GM12878 (cell line): ENCODE measurements around the gene CCDC87. TPM values are rescaled to one million over a fixed set of nuclear protein-coding genes. Genes with fewer than 3 reads are reported as not detected.
"Not testable (repeated sequence)": the region's sequence is repeated elsewhere in the genome, so short reads cannot be mapped to it uniquely, and the experiment has no call there.

Experiments used
- ATAC-seq: fragments of 200-7000 bp; cut with Tn5 transposase; 3 replicates; pipeline ENCODE4 v1.9.1; 2020; ENCODE audit warnings: mild to moderate bottlenecking, moderate library complexity
- BruUV-seq: library from RNA; stranded (reverse); fragments of 400-500 nt; replicated peaks from 2 replicates; lab custom pipeline; 2021; lab: Mats Ljungman, UMichigan
- CTCF ChIA-PET: fragments of 300-600 bp; sonication (Branson Sonifier 250); formaldehyde crosslinking; extraction: SDS; loops from one replicate; lab custom pipeline; 2021; ENCODE audit warnings: inconsistent platforms; lab: Yijun Ruan, JAX
- POLR2A ChIA-PET: fragments of 350-600 bp; formaldehyde crosslinking; extraction: SDS; loops from one replicate; lab custom pipeline; 2021; ENCODE audit warnings: inconsistent platforms; lab: Charles Lee
- RAD21 ChIA-PET: fragments of 300-600 bp; sonication (Branson Sonifier 250); formaldehyde crosslinking; loops from one replicate; lab custom pipeline; 2023; ENCODE audit warnings: antibody characterized with exemption; ENCODE audit not compliant: unreplicated experiment; lab: Charles Lee
- SMC1A ChIA-PET: fragments of 300-600 bp; sonication (Branson Sonifier 250); formaldehyde crosslinking; loops from one replicate; lab custom pipeline; 2023; ENCODE audit not compliant: unreplicated experiment, uncharacterized antibody; lab: Charles Lee
- DNase-seq: peaks from one replicate; pipeline ENCODE4 v3.0.0-alpha.2; 2011; ENCODE audit warnings: low read depth, low spot score
- FAIRE-seq: peaks from 3 replicates; lab custom pipeline; 2011; peaks lifted over from hg19 to GRCh38; lab: Jason Lieb, UNC
- H2AFZ ChIP-seq: 2 replicates; pipeline ENCODE4 v1.6.0; 2011; ENCODE audit warnings: low read depth, low read length, control low read depth; ENCODE audit not compliant: control insufficient read depth
- H3K27ac ChIP-seq: 2 replicates; pipeline ENCODE4 v1.5.1; 2011; ENCODE audit warnings: control low read depth; ENCODE audit not compliant: control insufficient read depth, insufficient read depth
- H3K27me3 ChIP-seq, 2 experiments: replicated peaks in 1 of 2; 2 replicates each; pipeline versions ENCODE4 v1.6.0 to v1.6.1; 2011; ENCODE audit warnings: low read length in 1 of 2; ENCODE audit not compliant: control insufficient read depth in 2 of 2, insufficient read depth in 2 of 2
- H3K36me3 ChIP-seq, 2 experiments: 2 replicates each; pipeline ENCODE4 v1.5.1; 2011; ENCODE audit warnings: low read length in 1 of 2; ENCODE audit not compliant: control insufficient read depth in 2 of 2, insufficient read depth in 2 of 2
- H3K4me1 ChIP-seq: 2 replicates; pipeline ENCODE4 v1.6.1; 2011; ENCODE audit warnings: mild to moderate bottlenecking, low read length, moderate library complexity, mixed read lengths; ENCODE audit not compliant: control insufficient read depth, insufficient read depth
- H3K4me2 ChIP-seq: 2 replicates; pipeline ENCODE4 v1.6.0; 2011; ENCODE audit warnings: control low read depth; ENCODE audit not compliant: control insufficient read depth, insufficient read depth
- H3K4me3 ChIP-seq: fragments of 200-600 bp; sonication (generic); 2 replicates; pipeline ENCODE4 v1.5.1; 2016
- H3K79me2 ChIP-seq: 2 replicates; pipeline ENCODE4 v1.6.0; 2011; ENCODE audit warnings: low read length; ENCODE audit not compliant: control insufficient read depth, insufficient read depth
- H3K9ac ChIP-seq: 2 replicates; pipeline ENCODE4 v1.8.0; 2011; ENCODE audit warnings: low read length, control low read depth, mixed read lengths; ENCODE audit not compliant: control insufficient read depth, insufficient read depth
- H3K9me3 ChIP-seq: replicated peaks from 3 replicates; pipeline ENCODE4 v1.5.1; 2011; ENCODE audit warnings: mild to moderate bottlenecking, low read length; ENCODE audit not compliant: control insufficient read depth, insufficient read depth
- H4K20me1 ChIP-seq: 2 replicates; pipeline ENCODE4 v1.6.0; 2011; ENCODE audit not compliant: control insufficient read depth, insufficient read depth
- CBX5 ChIP-seq: sonication (generic); IDR thresholded peaks from 2 replicates; pipeline ENCODE4 v1.6.1; 2016; ENCODE audit warnings: low read depth, moderate library complexity, mild to moderate bottlenecking, inconsistent platforms
- ELK1 ChIP-seq: IDR thresholded peaks from 2 replicates; pipeline ENCODE4 v1.6.1; 2012; ENCODE audit warnings: low read depth, low read length, improper control_type of control experiment
- KLF5 ChIP-seq: fragments of 450-650 bp; IDR thresholded peaks from 2 replicates; pipeline ENCODE4 v1.6.1; 2014; ENCODE audit warnings: mild to moderate bottlenecking; ENCODE audit not compliant: partially characterized antibody
- PAX5 ChIP-seq: IDR thresholded peaks from 2 replicates; pipeline ENCODE4 v1.6.1; 2011; ENCODE audit warnings: low read depth, low read length, borderline replicate concordance
- RFX5 ChIP-seq: IDR thresholded peaks from 2 replicates; pipeline ENCODE4 v1.6.1; 2011; ENCODE audit warnings: low read depth, low read length, improper control_type of control experiment
- SMAD1 ChIP-seq: fragments of 450-650 bp; IDR thresholded peaks from 2 replicates; pipeline ENCODE4 v1.6.1; 2018; ENCODE audit warnings: mild to moderate bottlenecking, low read depth; ENCODE audit not compliant: partially characterized antibody
- WGBS: methylation state at CpG from one replicate; pipeline ENCODE4 v1.1.6; 2016; ENCODE audit warnings: low lambda C conversion rate; ENCODE audit not compliant: insufficient replicate concordance, insufficient coverage; ENCODE audit errors: missing lambda C conversion rate; 5-methylcytosine and 5-hydroxymethylcytosine counted together
- in situ Hi-C: fragments of 300-500 bp; cut with MboI; formaldehyde crosslinking; loops from 9 replicates; pipeline ENCODE4 v1.14.3; 2018; ENCODE audit warnings: mixed read lengths
- intact Hi-C: fragments of 100-400 bp; cut with micrococcal nuclease; formaldehyde crosslinking; loops from one replicate; pipeline ENCODE4 v1.14.2; 2022; ENCODE audit not compliant: unreplicated experiment
- polyA plus RNA-seq, 11 experiments: library from polyadenylated mRNA; depleted of rRNA in 4 of 11; unstranded in 6 of 11; stranded (reverse) in 5 of 11; fragments of >200 nt; fragmentation: Nextera tagmentation in 4 of 11; fragmentation: Illumina TruSeq in 1 of 11; extraction: Ambion mirVana in 4 of 11; extraction: Trizol in 1 of 11; gene quantifications; 1 replicate in 1 of 11; 2 replicates in 10 of 11; pipeline versions ENCODE4 v1.2.1 to v1.2.3, GENCODE V29; 2011 to 2016; ENCODE audit warnings: inconsistent platforms in 2 of 11, missing spikeins in 2 of 11, low read depth in 1 of 11
- total RNA-seq, 4 experiments: library from RNA; depleted of rRNA in 3 of 4; stranded (reverse); fragments of >200 nt in 3 of 4; fragmentation: Illumina TruSeq in 1 of 4; extraction: Trizol in 1 of 4; gene quantifications; 2 replicates each; pipeline versions ENCODE4 v1.2.1 to v1.2.3, GENCODE V29; 2013 to 2021

CCDC87 gene
- total and polyA plus RNA-seq, 10 of the 15 experiments (the other 5 are each of a cell fraction or from before 2014, with no cell fraction given): 0.02 to 0.17 (median 0.09) TPM; not detected in 3

DNA sequence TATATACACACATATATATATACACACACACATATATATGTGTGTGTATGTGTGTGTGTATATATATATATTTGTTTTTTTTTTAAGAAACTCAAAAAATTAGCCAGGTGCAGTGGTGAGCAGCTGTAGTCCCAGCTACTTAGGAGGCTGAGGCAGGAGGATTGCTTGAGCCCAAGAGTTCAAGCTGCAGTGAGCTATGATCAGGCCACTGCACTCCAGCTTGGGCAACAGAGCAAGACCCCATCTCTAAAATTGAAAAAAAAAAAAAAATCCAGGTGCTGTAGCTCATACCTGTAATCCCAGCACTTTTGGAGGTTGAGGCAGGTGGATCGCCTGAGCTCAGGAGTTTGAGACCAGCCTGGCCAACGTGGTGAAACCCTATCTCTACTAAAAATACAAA lies 3.5 kb downstream of the CCDC87 start:
- ChIA-PET CTCF (interaction anchor here (0.6 to 1.3 kb wide), 2 partner anchors 30 to 153 kb away, joined by 3 read pairs; no protein-coding TSS in a partner anchor), POLR2A (interaction anchor here (1.5 to 6.8 kb wide), 2 partner anchors 23 to 88 kb away, joined by 3 to 26 read pairs; partner anchors contain the start of gene RBM4B), SMC1A (interaction anchor here (1.0 to 2.1 kb wide), 2 partner anchors 11 to 89 kb away, joined by 3 to 8 read pairs; partner anchors contain the start of gene RBM4B), RAD21 (interaction anchor here (0.7 kb wide), 1 partner anchor 49 kb away, joined by 3 read pairs; the partner anchor contains the start of gene RBM4)
- DNase-seq, H3K4me2 ChIP-seq, H3K36me3 ChIP-seq, FAIRE-seq, in situ Hi-C loops, H3K4me3 ChIP-seq, H2AFZ ChIP-seq, intact Hi-C loops, H3K27ac ChIP-seq, H4K20me1 ChIP-seq, H3K4me1 ChIP-seq, H3K79me2 ChIP-seq, H3K9ac ChIP-seq, H3K9me3 ChIP-seq, BruUV-seq, H3K27me3 ChIP-seq, ATAC-seq: not testable (repeated sequence)
- 47% methylated on average over 2 of the region's 2 CpGs for WGBS

GRCh38 chr11:66586136-66586535 lies 6.7 kb downstream of the CCDC87 start:
- TF ChIP-seq KLF5 (no peak), SMAD1 (no peak), PAX5 (no peak), ELK1 (no peak), CBX5 (no peak), RFX5 (no peak)
- H3K79me2 ChIP-seq: no peaks in the 10 kb centered on the region
- H3K4me3 ChIP-seq: no peak overlapping the region
- H2AFZ ChIP-seq: no peak overlapping the region
- H3K27ac ChIP-seq: no peak overlapping the region
- no TSS peak for BruUV-seq
- no peaks in the 10 kb centered on the region for H4K20me1 ChIP-seq
- DNase-seq (no peak), FAIRE-seq (no peak), ATAC-seq (no peak)
- ChIA-PET RAD21 (interaction anchor here (0.9 kb wide), 1 partner anchor 52 kb away, joined by 3 read pairs; the partner anchor contains the start of gene RBM4), POLR2A (interaction anchor here (0.8 kb wide), 1 partner anchor 161 kb away, joined by 5 read pairs; no protein-coding TSS in a partner anchor), SMC1A (no interaction called here), CTCF (interaction anchor here (0.5 to 1.7 kb wide), 2 partner anchors 49 to 92 kb away, joined by 3 to 7 read pairs; partner anchors contain the start of gene RBM4B)
- H3K4me1 ChIP-seq: no peaks in the 10 kb centered on the region
- H3K27me3 ChIP-seq: no peaks in the 10 kb centered on the region
- no peaks in the 10 kb centered on the region for H3K36me3 ChIP-seq
- H3K4me2 ChIP-seq: no peak overlapping the region
- in situ Hi-C loops: no loop called here
- H3K9me3 ChIP-seq: peaks cover 2% of the 10 kb centered on the region; the same call in 1 of the 3 replicates
- H3K9ac ChIP-seq: no peak overlapping the region
- intact Hi-C loops: no loop called here
- 23% methylated on average over 2 of the region's 2 CpGs for WGBS

GRCh38 chr11:66585447-66585846 lies 7.4 kb downstream of the CCDC87 start:
- H3K9ac ChIP-seq, intact Hi-C loops, FAIRE-seq, H4K20me1 ChIP-seq, H2AFZ ChIP-seq, H3K4me2 ChIP-seq, in situ Hi-C loops, H3K79me2 ChIP-seq, H3K9me3 ChIP-seq, ATAC-seq, H3K4me3 ChIP-seq, BruUV-seq, H3K36me3 ChIP-seq, H3K4me1 ChIP-seq, DNase-seq, RAD21 ChIA-PET, H3K27ac ChIP-seq, H3K27me3 ChIP-seq: not testable (repeated sequence)
- WGBS: 13% methylated on average over 1 of the region's 1 CpG
- ChIA-PET POLR2A (interaction anchor here (0.6 kb wide), 1 partner anchor 213 kb away, joined by 5 read pairs; no protein-coding TSS in a partner anchor), SMC1A (interaction anchor here (0.6 to 1.5 kb wide), 2 partner anchors 9 to 249 kb away, joined by 3 read pairs; no protein-coding TSS in a partner anchor), CTCF (interaction anchor here (1.7 kb wide), 1 partner anchor 93 kb away, joined by 7 read pairs; the partner anchor contains the start of gene RBM4B)
